Measurements from ENCODE around the gene MUC6.

DNA sequence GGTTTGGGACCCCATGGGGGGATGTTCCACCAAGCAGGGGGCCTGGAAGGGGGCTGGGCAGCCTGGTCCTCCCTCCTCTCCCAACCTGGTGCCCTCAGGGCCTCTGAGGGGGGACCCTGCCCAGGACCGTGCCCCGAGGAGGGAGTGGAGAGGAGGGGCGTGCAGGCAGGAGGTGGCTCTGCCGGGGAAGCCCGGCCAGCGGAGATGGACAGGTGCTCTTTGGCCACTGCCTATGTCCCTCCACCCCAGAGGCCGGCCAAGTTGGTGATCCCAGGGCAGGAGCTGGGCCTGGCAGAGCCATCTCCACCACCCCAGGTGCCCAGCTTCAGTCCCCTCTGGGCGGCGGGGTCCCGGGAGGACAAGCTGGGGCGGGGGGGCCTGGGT, 40.5 kb upstream of the MUC6 start:
- no peak for TF ChIP-seq CTCF (IDR thresholded peaks at IDR 0.05)
- no peak for TF ChIP-seq POLR2A (IDR thresholded peaks at IDR 0.05)
